OCI-LY3 (cell line): ENCODE results near the gene GARS1.

Experiments
- EZH2phosphoT487 ChIP-seq: fragments of 200-600 bp; shearing (Covaris generic); IDR thresholded peaks from 2 replicates; pipeline ENCODE4 v1.6.1; 2018; ENCODE audit warnings: antibody characterized with exemption, mixed run types, low read depth
- TF ChIP-seq, protein P1 (sequence below): fragments of 200-600, 300-600 bp; sonication (generic); IDR thresholded peaks from 2 replicates; pipeline ENCODE4 v1.5.1; 2014; ENCODE audit warnings: antibody characterized with exemption, low read length, low read depth

DNA sequence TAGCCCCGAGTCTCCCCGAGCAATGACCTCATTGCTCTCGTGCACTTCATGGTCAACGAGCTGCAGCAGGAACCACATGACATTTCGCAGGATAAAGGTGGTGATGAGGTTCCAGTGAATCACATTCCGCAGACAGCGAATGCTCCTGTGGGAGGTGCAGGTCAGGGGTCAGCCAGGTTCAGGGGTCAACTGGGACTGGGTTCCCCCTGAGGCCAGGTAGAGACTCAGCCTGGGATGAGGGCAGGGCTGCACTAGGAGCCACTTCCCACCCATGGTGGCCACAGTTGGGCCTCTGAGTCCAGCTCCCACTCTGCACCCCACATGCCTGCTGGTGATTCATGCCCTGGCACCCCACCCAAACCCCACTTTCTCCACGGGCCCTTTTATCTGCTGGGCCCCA is 70.4 kb downstream of the GARS1 start:
- TF ChIP-seq, protein P1, sequence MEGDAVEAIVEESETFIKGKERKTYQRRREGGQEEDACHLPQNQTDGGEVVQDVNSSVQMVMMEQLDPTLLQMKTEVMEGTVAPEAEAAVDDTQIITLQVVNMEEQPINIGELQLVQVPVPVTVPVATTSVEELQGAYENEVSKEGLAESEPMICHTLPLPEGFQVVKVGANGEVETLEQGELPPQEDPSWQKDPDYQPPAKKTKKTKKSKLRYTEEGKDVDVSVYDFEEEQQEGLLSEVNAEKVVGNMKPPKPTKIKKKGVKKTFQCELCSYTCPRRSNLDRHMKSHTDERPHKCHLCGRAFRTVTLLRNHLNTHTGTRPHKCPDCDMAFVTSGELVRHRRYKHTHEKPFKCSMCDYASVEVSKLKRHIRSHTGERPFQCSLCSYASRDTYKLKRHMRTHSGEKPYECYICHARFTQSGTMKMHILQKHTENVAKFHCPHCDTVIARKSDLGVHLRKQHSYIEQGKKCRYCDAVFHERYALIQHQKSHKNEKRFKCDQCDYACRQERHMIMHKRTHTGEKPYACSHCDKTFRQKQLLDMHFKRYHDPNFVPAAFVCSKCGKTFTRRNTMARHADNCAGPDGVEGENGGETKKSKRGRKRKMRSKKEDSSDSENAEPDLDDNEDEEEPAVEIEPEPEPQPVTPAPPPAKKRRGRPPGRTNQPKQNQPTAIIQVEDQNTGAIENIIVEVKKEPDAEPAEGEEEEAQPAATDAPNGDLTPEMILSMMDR = no peak
- no peak for TF ChIP-seq EZH2phosphoT487
